Measurements from ENCODE around the gene CEP20. TPM values are rescaled to one million over a fixed set of nuclear protein-coding genes. Genes with fewer than 3 reads are reported as not detected.
"Not testable (repeated sequence)": the region's sequence is repeated elsewhere in the genome, so short reads cannot be mapped to it uniquely, and the experiment has no call there.

Gene CEP20
- 31.3 TPM for polyA plus RNA-seq (2013, experiment 1 of 2; ENCODE audit: insufficient read length)
- polyA plus RNA-seq (2013, experiment 2 of 2; ENCODE audit: insufficient read length): 29.4 TPM

GRCh38 chr16:15888072-15888976 lies at the start of gene CEP20:
TSS of gene CEP20 (minus strand) at chr16:15888603. CDS start at chr16:15888585, 18 bp downstream.
- peak; percentile 99 for DNase-seq

GRCh38 chr16:15936809-15937208 lies 48.4 kb upstream of the CEP20 start:
- DNase-seq: not testable (repeated sequence)

- no peak for DNase-seq
Observed at GRCh38 chr16:15934991-15935390, 46.6 kb upstream of the CEP20 start.

- no peak for DNase-seq
Observed at GRCh38 chr16:15933781-15934180, 45.4 kb upstream of the CEP20 start.

GRCh38 chr16:15932939-15933338 lies 44.5 kb upstream of the CEP20 start:
- DNase-seq: no peak

- DNase-seq: no peak
Observed at GRCh38 chr16:15928261-15929104, 40.1 kb upstream of the CEP20 start.

GRCh38 chr16:15925631-15926030 lies 37.2 kb upstream of the CEP20 start:
- no peak for DNase-seq

- no peak for DNase-seq
Observed at GRCh38 chr16:15924996-15925395, 36.6 kb upstream of the CEP20 start.

GRCh38 chr16:15919331-15919730 lies 30.9 kb upstream of the CEP20 start:
- peak; percentile 14 for DNase-seq

GRCh38 chr16:15918314-15918713 lies 29.9 kb upstream of the CEP20 start:
- DNase-seq: not testable (repeated sequence)

GRCh38 chr16:15916323-15916722 lies 27.9 kb upstream of the CEP20 start:
- DNase-seq: no peak

- DNase-seq: no peak
Observed at GRCh38 chr16:15915555-15916081, 27.2 kb upstream of the CEP20 start.

GRCh38 chr16:15913046-15913698 lies 24.8 kb upstream of the CEP20 start:
- no peak for DNase-seq

GRCh38 chr16:15911198-15911597 lies 22.8 kb upstream of the CEP20 start:
- no peak for DNase-seq

GRCh38 chr16:15907863-15908478 lies 19.6 kb upstream of the CEP20 start:
- DNase-seq: peak; percentile 15

GRCh38 chr16:15906439-15906838 lies 18.0 kb upstream of the CEP20 start:
- DNase-seq: no peak

GRCh38 chr16:15903960-15904359 lies 15.6 kb upstream of the CEP20 start:
- DNase-seq: no peak

- no peak for DNase-seq
Observed at GRCh38 chr16:15900901-15901500, 12.6 kb upstream of the CEP20 start.

GRCh38 chr16:15900357-15900756 lies 12.0 kb upstream of the CEP20 start:
- DNase-seq: no peak

- DNase-seq: peak; percentile 57
Observed at GRCh38 chr16:15899538-15900100, 11.2 kb upstream of the CEP20 start.

- no peak for DNase-seq
Observed at GRCh38 chr16:15898654-15899053, 10.3 kb upstream of the CEP20 start.

Data from fibroblast of skin of scalp (primary cell).